ENCODE data around the gene C1QC.

The C1QC gene

GRCh38 chr1:22643381-22643780 is at the start of gene C1QC:
TSS of gene C1QC (plus strand) at chr1:22643633. CDS start at chr1:22644024, 391 bp downstream.
- no peak for DNase-seq

- DNase-seq, result no peak
Measured at GRCh38 chr1:22594396-22594795, 49.0 kb upstream of the C1QC start.

GRCh38 chr1:22595108-22595507 is 48.3 kb upstream of the C1QC start:
- DNase-seq, result no peak

GRCh38 chr1:22597301-22597965 is 46.0 kb upstream of the C1QC start:
- DNase-seq, result no peak

- DNase-seq, result no peak
Measured at GRCh38 chr1:22597996-22598395, 45.4 kb upstream of the C1QC start.

- DNase-seq, result no peak
Measured at GRCh38 chr1:22598736-22599135, 44.7 kb upstream of the C1QC start.

GRCh38 chr1:22600071-22600816 is 43.2 kb upstream of the C1QC start:
- DNase-seq, result no peak

GRCh38 chr1:22600817-22601605 is 42.4 kb upstream of the C1QC start:
- DNase-seq, result no peak

- DNase-seq, result no peak
Measured at GRCh38 chr1:22601610-22602009, 41.8 kb upstream of the C1QC start.

GRCh38 chr1:22602060-22602740 is 41.2 kb upstream of the C1QC start:
- no peak for DNase-seq

- no peak for DNase-seq
Measured at GRCh38 chr1:22606161-22606560, 37.3 kb upstream of the C1QC start.

GRCh38 chr1:22607154-22607553 is 36.3 kb upstream of the C1QC start:
- DNase-seq, result no peak

- no peak for DNase-seq
Measured at GRCh38 chr1:22608361-22608760, 35.1 kb upstream of the C1QC start.

GRCh38 chr1:22609291-22609690 is 34.1 kb upstream of the C1QC start:
- no peak for DNase-seq

GRCh38 chr1:22611530-22611947 is 31.9 kb upstream of the C1QC start:
- DNase-seq, result no peak

- DNase-seq, result no peak
Measured at GRCh38 chr1:22612671-22613571, 30.5 kb upstream of the C1QC start.

- no peak for DNase-seq
Measured at GRCh38 chr1:22613572-22613918, 29.9 kb upstream of the C1QC start.

GRCh38 chr1:22613951-22614350 is 29.5 kb upstream of the C1QC start:
- no peak for DNase-seq

GRCh38 chr1:22615886-22616285 is 27.5 kb upstream of the C1QC start:
- no peak for DNase-seq

- DNase-seq, result no peak
Measured at GRCh38 chr1:22616571-22616970, 26.9 kb upstream of the C1QC start.

GRCh38 chr1:22618056-22618455 is 25.4 kb upstream of the C1QC start:
- no peak for DNase-seq

- no peak for DNase-seq
Measured at GRCh38 chr1:22619252-22619651, 24.2 kb upstream of the C1QC start.
